MM.1S (cell line): Measurements from ENCODE around the gene TMEM143.

Source experiments
- DNase-seq: peaks from one replicate; pipeline ENCODE4 v3.0.0-alpha.2; 2015
- H2AFZ ChIP-seq: fragments of 300-600 bp; sonication (generic); 2 replicates; pipeline ENCODE4 v1.6.0; 2016; ENCODE audit warnings: antibody characterized with exemption, low read length
- H3F3A ChIP-seq: fragments of 300-600 bp; sonication (generic); 2 replicates; pipeline ENCODE4 v1.6.1; 2016; ENCODE audit warnings: mild to moderate bottlenecking, antibody characterized with exemption, low read length, moderate library complexity, mixed read lengths; ENCODE audit not compliant: insufficient read depth
- H3K27ac ChIP-seq: fragments of 300-600 bp; sonication (generic); 2 replicates; pipeline ENCODE4 v1.5.1; 2016; ENCODE audit warnings: mild to moderate bottlenecking, low read length
- H3K27me3 ChIP-seq: fragments of 300-600 bp; sonication (generic); replicated peaks from 2 replicates; pipeline ENCODE4 v1.6.0; 2016; ENCODE audit warnings: low read length; ENCODE audit not compliant: insufficient read depth
- H3K36me3 ChIP-seq: fragments of 300-600 bp; sonication (generic); replicated peaks from 2 replicates; pipeline ENCODE4 v1.6.1; 2016; ENCODE audit warnings: mild to moderate bottlenecking, low read length, mixed read lengths; ENCODE audit not compliant: insufficient read depth
- H3K4me1 ChIP-seq: fragments of 300-600 bp; sonication (generic); 2 replicates; pipeline ENCODE4 v1.6.1; 2016; ENCODE audit warnings: low read length, mixed read lengths
- H3K4me2 ChIP-seq: fragments of 300-600 bp; sonication (generic); 2 replicates; pipeline ENCODE4 v1.6.0; 2016; ENCODE audit warnings: low read depth, low read length
- H3K4me3 ChIP-seq: fragments of 300-600 bp; sonication (generic); 2 replicates; pipeline ENCODE4 v1.5.1; 2016; ENCODE audit warnings: low read length, mixed read lengths
- H3K79me2 ChIP-seq: fragments of 300-600 bp; sonication (generic); 2 replicates; pipeline ENCODE4 v1.6.1; 2016; ENCODE audit warnings: mixed run types, low read length, mixed read lengths
- H3K9ac ChIP-seq: fragments of 300-600 bp; sonication (generic); 2 replicates; pipeline ENCODE4 v1.6.1; 2016; ENCODE audit warnings: low read length, mixed read lengths
- H3K9me2 ChIP-seq: fragments of 300-600 bp; sonication (generic); replicated peaks from 2 replicates; pipeline ENCODE4 v1.6.1; 2016; ENCODE audit warnings: mild to moderate bottlenecking, low read length, mixed read lengths; ENCODE audit not compliant: insufficient read depth
- H3K9me3 ChIP-seq: fragments of 300-600 bp; sonication (generic); replicated peaks from 2 replicates; pipeline ENCODE4 v1.6.1; 2016; ENCODE audit warnings: mild to moderate bottlenecking, low read length, mixed read lengths; ENCODE audit not compliant: insufficient read depth
- H4K20me1 ChIP-seq: fragments of 300-600 bp; sonication (generic); 2 replicates; pipeline ENCODE4 v1.6.1; 2016; ENCODE audit warnings: mild to moderate bottlenecking, low read length, moderate library complexity, mixed read lengths; ENCODE audit not compliant: insufficient read depth
- EZH2 ChIP-seq: fragments of 300-600 bp; sonication (generic); optimal IDR thresholded peaks from 2 replicates; pipeline ENCODE3; 2017; ENCODE audit warnings: low read depth, mild to moderate bottlenecking, antibody characterized with exemption, low read length, mixed read lengths
- EZH2phosphoT487 ChIP-seq: fragments of 300-600 bp; sonication (generic); IDR thresholded peaks from 2 replicates; pipeline ENCODE4 v1.6.1; 2018; ENCODE audit warnings: antibody characterized with exemption, low read length
- TF ChIP-seq, protein P1 (sequence below): fragments of 300-600 bp; sonication (generic); IDR thresholded peaks from 2 replicates; pipeline ENCODE4 v1.5.1; 2016; ENCODE audit warnings: antibody characterized with exemption, low read length, mixed read lengths

Gene TMEM143

DNA sequence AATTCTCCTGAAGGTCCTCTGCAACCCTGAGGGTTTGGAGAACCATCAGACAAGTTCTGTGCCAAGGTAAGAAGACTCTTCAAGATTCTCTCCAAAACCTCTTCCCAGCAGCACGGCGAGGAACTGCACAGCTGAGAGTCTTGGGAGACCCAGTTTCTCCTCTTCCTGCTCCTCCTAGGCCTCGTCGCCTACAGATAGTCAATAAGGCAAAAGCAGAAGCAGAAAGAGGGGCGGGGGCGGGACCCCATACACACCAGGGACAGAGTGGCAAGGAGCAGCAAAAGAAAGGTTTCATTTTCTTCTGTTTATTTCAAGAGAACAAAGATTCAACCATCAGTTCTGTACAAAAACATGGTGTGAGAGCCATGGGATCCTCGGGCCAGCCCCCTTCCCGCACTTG lies 18.5 kb upstream of the TMEM143 start:
- Histone ChIP-seq H3K4me1 (peaks cover 58% of the 10 kb centered on the region), H3K27me3 (no peaks in the 10 kb centered on the region), H3K9me3 (no peaks in the 10 kb centered on the region), H3K27ac (peak overlapping the region; percentile 10; the same call in 1 of the 2 replicates), H3K9me2 (no peaks in the 10 kb centered on the region), H3K79me2 (peaks cover 41% of the 10 kb centered on the region), H3K4me3 (no peak overlapping the region), H3K4me2 (no peak overlapping the region), H4K20me1 (no peaks in the 10 kb centered on the region), H3K9ac (no peak overlapping the region), H3F3A (peaks cover 76% of the 10 kb centered on the region), H3K36me3 (peaks cover 13% of the 10 kb centered on the region; the same call in 1 of the 2 replicates), H2AFZ (no peak overlapping the region)
- TF ChIP-seq EZH2phosphoT487 (no peak), EZH2 (no peak)
- TF ChIP-seq, protein P1, sequence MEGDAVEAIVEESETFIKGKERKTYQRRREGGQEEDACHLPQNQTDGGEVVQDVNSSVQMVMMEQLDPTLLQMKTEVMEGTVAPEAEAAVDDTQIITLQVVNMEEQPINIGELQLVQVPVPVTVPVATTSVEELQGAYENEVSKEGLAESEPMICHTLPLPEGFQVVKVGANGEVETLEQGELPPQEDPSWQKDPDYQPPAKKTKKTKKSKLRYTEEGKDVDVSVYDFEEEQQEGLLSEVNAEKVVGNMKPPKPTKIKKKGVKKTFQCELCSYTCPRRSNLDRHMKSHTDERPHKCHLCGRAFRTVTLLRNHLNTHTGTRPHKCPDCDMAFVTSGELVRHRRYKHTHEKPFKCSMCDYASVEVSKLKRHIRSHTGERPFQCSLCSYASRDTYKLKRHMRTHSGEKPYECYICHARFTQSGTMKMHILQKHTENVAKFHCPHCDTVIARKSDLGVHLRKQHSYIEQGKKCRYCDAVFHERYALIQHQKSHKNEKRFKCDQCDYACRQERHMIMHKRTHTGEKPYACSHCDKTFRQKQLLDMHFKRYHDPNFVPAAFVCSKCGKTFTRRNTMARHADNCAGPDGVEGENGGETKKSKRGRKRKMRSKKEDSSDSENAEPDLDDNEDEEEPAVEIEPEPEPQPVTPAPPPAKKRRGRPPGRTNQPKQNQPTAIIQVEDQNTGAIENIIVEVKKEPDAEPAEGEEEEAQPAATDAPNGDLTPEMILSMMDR, result no peak
- no peak for DNase-seq

DNA sequence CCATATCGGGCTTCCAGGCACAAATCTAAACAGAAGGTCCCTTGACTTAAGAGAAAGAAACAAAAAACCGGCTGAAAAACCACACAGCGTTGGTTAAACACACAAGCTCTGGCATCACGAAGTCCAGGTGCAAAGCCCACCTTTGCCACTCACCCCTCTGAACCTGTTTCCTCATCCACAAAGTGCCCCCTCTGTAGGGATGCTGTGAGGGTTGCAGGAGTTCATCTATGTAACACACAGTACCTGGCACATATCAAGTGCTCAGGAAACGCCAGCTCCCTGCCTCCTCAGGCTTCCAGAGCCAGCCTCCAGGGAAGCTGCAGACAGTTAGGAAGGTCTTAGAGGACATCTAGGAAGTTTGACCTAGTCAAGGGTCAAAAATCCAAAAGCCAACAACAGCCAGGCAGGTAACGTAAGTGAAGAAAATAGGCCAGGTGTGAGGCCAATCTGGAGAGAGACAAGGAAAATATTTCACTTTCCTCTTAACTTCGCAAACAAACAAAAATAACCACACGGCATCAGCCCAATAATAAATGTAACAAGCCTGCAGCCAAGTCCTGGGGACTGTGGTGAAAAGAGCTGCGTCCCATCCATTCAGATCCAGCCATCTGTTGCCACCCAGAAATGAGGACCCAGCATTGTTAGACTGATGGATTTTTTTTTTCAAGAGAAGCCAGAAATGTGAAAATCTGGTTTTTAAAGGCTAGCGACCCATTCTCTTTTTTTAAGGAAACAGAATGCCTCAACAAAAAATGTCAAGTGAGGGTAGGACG lies 17.6 kb upstream of the TMEM143 start:
- Histone ChIP-seq H3K9ac (no peak overlapping the region), H3K4me3 (no peak overlapping the region), H3K4me1 (peaks cover 57% of the 10 kb centered on the region), H3K36me3 (peaks cover 13% of the 10 kb centered on the region; the same call in 1 of the 2 replicates), H3K79me2 (peaks cover 36% of the 10 kb centered on the region), H2AFZ (no peak overlapping the region), H3K4me2 (no peak overlapping the region), H3K27me3 (no peaks in the 10 kb centered on the region), H3K27ac (peak overlapping the region; percentile 21; the same call in 1 of the 2 replicates), H3F3A (peaks cover 73% of the 10 kb centered on the region), H3K9me3 (no peaks in the 10 kb centered on the region), H3K9me2 (no peaks in the 10 kb centered on the region), H4K20me1 (no peaks in the 10 kb centered on the region)
- DNase-seq, result no peak
- TF ChIP-seq, protein P1, result no peak
- no peak for TF ChIP-seq EZH2phosphoT487
- TF ChIP-seq EZH2, result no peak

DNA sequence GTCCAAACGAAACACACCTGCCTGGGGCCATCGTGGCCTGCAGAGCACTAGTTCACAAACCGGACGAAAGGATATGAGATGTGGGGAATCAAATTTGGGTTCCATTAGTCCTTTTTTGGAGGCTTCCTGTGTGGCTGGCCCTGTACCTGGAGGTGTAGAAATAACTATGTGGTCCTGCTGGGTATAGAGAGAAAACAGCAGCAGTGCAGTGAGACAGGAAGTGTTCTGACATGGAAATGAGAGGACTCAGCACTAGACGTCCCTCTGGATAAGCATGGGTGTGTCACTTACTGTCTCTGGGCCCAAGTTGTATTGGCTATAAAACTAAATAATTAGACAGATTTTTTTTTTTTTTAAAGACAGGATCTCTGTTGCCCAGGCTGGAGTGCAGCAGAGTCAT lies 15.3 kb upstream of the TMEM143 start:
- Histone ChIP-seq H4K20me1 (no peaks in the 10 kb centered on the region), H3K9ac (peak overlapping the region; percentile 40), H3K36me3 (peaks cover 12% of the 10 kb centered on the region; the same call in 1 of the 2 replicates), H3F3A (peaks cover 60% of the 10 kb centered on the region), H3K9me3 (no peaks in the 10 kb centered on the region), H3K27ac (peak overlapping the region; percentile 95), H3K79me2 (peaks cover 24% of the 10 kb centered on the region), H3K9me2 (no peaks in the 10 kb centered on the region), H3K4me2 (peak overlapping the region; percentile 40; the same call in 1 of the 2 replicates), H3K27me3 (no peaks in the 10 kb centered on the region), H3K4me3 (peak overlapping the region; percentile 7; the same call in 1 of the 2 replicates), H2AFZ (no peak overlapping the region), H3K4me1 (peaks cover 36% of the 10 kb centered on the region)
- peak; percentile 73 for DNase-seq
- TF ChIP-seq EZH2, result no peak
- TF ChIP-seq, protein P1, result no peak
- TF ChIP-seq EZH2phosphoT487, result no peak
